Endothelial cell of umbilical vein (primary cell): Measurements from ENCODE around the gene LCMT1. TPM values are rescaled to one million over a fixed set of nuclear protein-coding genes. Genes with fewer than 3 reads are reported as not detected.

Experiments
- BruUV-seq: library from RNA; stranded (reverse); fragments of 400-500 nt; replicated peaks from 2 replicates; lab custom pipeline; 2021; lab: Mats Ljungman, UMichigan
- CTCF ChIA-PET: fragments of 300-600, 350-600 bp; sonication (Branson Sonifier 250); formaldehyde crosslinking; loops from one replicate; lab custom pipeline; 2021; ENCODE audit warnings: antibody characterized with exemption, inconsistent platforms; lab: Charles Lee
- POLR2A ChIA-PET: fragments of 300-600, 350-600 bp; sonication (Branson Sonifier 250); formaldehyde crosslinking; loops from one replicate; lab custom pipeline; 2021; ENCODE audit warnings: antibody characterized with exemption, inconsistent platforms; lab: Charles Lee
- DNase-seq: peaks from one replicate; pipeline ENCODE4 v3.0.0-alpha.2; 2011; ENCODE audit warnings: low read depth, low spot score
- FAIRE-seq: peaks from 2 replicates; lab custom pipeline; 2011; peaks lifted over from hg19 to GRCh38; lab: Jason Lieb, UNC
- H2AFZ ChIP-seq: 2 replicates; pipeline ENCODE4 v1.6.0; 2012; ENCODE audit warnings: low read depth, low read length, control low read depth, inconsistent platforms
- H3K27ac ChIP-seq: 2 replicates; pipeline ENCODE4 v1.5.1; 2011; ENCODE audit warnings: low read depth, mild to moderate bottlenecking, control low read depth, low read length, moderate library complexity; ENCODE audit not compliant: insufficient read depth
- H3K27me3 ChIP-seq, 2 experiments: 2 replicates each; pipeline versions ENCODE4 v1.6.0 to v1.6.1; 2011; ENCODE audit warnings: low read length in 2 of 2, mixed read lengths in 1 of 2; ENCODE audit not compliant: control insufficient read depth in 2 of 2, insufficient read depth in 2 of 2
- H3K36me3 ChIP-seq, 2 experiments: 2 replicates in 1 of 2; 3 replicates in 1 of 2; pipeline ENCODE4 v1.5.1; 2011; ENCODE audit warnings: low read length in 2 of 2, mild to moderate bottlenecking in 1 of 2, moderate library complexity in 1 of 2; ENCODE audit not compliant: control insufficient read depth in 2 of 2, insufficient read depth in 2 of 2; ENCODE audit errors: extremely low read depth in 1 of 2
- H3K4me1 ChIP-seq: 3 replicates; pipeline ENCODE4 v1.5.1; 2011; ENCODE audit warnings: mild to moderate bottlenecking, low read length; ENCODE audit not compliant: control insufficient read depth, insufficient read depth; ENCODE audit errors: extremely low read depth
- H3K4me2 ChIP-seq: 2 replicates; pipeline ENCODE4 v1.6.1; 2011; ENCODE audit warnings: low read length, control low read depth, mixed read lengths; ENCODE audit not compliant: insufficient read depth
- H3K4me3 ChIP-seq, 3 experiments: fragments of 200-600 bp in 1 of 3; sonication (generic), shearing (Covaris generic) in 1 of 3; replicated peaks in 1 of 3; 2 replicates each; pipeline ENCODE4 v1.5.1; 2011 to 2016; ENCODE audit warnings: control low read depth in 3 of 3, low read length in 3 of 3, mild to moderate bottlenecking in 2 of 3, inconsistent platforms in 1 of 3, low read depth in 1 of 3, moderate library complexity in 1 of 3; ENCODE audit not compliant: insufficient read depth in 1 of 3
- H3K79me2 ChIP-seq: 2 replicates; pipeline ENCODE4 v1.6.0; 2012; ENCODE audit warnings: low read length, inconsistent platforms; ENCODE audit not compliant: control insufficient read depth, insufficient read depth
- H3K9ac ChIP-seq: replicated peaks from 2 replicates; pipeline ENCODE3; 2011; ENCODE audit warnings: low read length, control low read depth; ENCODE audit not compliant: insufficient read depth; ENCODE audit errors: extremely low read depth
- H3K9me1 ChIP-seq: replicated peaks from 3 replicates; pipeline ENCODE4 v1.6.0; 2011; ENCODE audit warnings: mild to moderate bottlenecking, low read length; ENCODE audit not compliant: control insufficient read depth, insufficient read depth; ENCODE audit errors: extremely low read depth
- H3K9me3 ChIP-seq: replicated peaks from 2 replicates; pipeline ENCODE4 v1.5.1; 2012; ENCODE audit warnings: low read length, inconsistent platforms; ENCODE audit not compliant: control insufficient read depth, insufficient read depth
- H4K20me1 ChIP-seq: replicated peaks from 2 replicates; pipeline ENCODE3; 2011; ENCODE audit warnings: mild to moderate bottlenecking, low read length; ENCODE audit not compliant: control insufficient read depth, insufficient read depth; ENCODE audit errors: extremely low read depth
- EZH2 ChIP-seq: IDR thresholded peaks from 2 replicates; pipeline ENCODE4 v1.6.1; 2012; ENCODE audit warnings: borderline replicate concordance, low read depth, mild to moderate bottlenecking, moderate library complexity, low read length, inconsistent platforms; ENCODE audit not compliant: severe bottlenecking
- FOS ChIP-seq: IDR thresholded peaks from 2 replicates; pipeline ENCODE4 v1.6.1; 2011; ENCODE audit warnings: mild to moderate bottlenecking, low read length, moderate library complexity, borderline replicate concordance; ENCODE audit not compliant: insufficient read depth
- GATA2 ChIP-seq: IDR thresholded peaks from 2 replicates; pipeline ENCODE4 v1.7.0; 2011; ENCODE audit warnings: low read depth, mild to moderate bottlenecking, moderate library complexity, mixed read lengths, low read length; ENCODE audit not compliant: insufficient read length, insufficient read depth
- JUN ChIP-seq: IDR thresholded peaks from 2 replicates; pipeline ENCODE4 v1.6.1; 2011; ENCODE audit warnings: borderline replicate concordance, low read depth; ENCODE audit not compliant: insufficient read length, insufficient read depth
- MYC ChIP-seq: IDR thresholded peaks from one replicate; pipeline ENCODE4 v1.6.1; 2011; ENCODE audit warnings: mild to moderate bottlenecking, low read depth, low read length
- POLR2A ChIP-seq: IDR thresholded peaks from 2 replicates; pipeline ENCODE4 v1.6.1; 2012; ENCODE audit warnings: low read depth, mild to moderate bottlenecking, control low read depth, low read length
- POLR2AphosphoS5 ChIP-seq: IDR thresholded peaks from 2 replicates; pipeline ENCODE4 v1.6.1; 2012; ENCODE audit warnings: low read depth, mild to moderate bottlenecking, control low read depth, low read length, moderate library complexity; ENCODE audit not compliant: insufficient read depth
- dilution Hi-C: fragments of 300-500 bp; cut with MboI; formaldehyde crosslinking; loops from one replicate; pipeline ENCODE4 v1.15.0; 2019; ENCODE audit warnings: low sequenced_read_pairs; ENCODE audit not compliant: extremely low pct_ligation_motif_present
- intact Hi-C: fragments of 100-400 bp; cut with micrococcal nuclease; formaldehyde crosslinking; loops from one replicate; pipeline ENCODE4 v1.10.0; 2022
- polyA plus RNA-seq, 4 experiments: library from polyadenylated mRNA; depleted of rRNA in 3 of 4; stranded (reverse) in 3 of 4; unstranded in 1 of 4; fragments of >200 nt; gene quantifications; 2 replicates each; pipeline versions ENCODE4 v1.2.1 to v1.2.3, GENCODE V29; 2011 to 2012; ENCODE audit warnings: missing spikeins in 1 of 4
- total RNA-seq: library from RNA; stranded (reverse); gene quantifications from 2 replicates; pipeline ENCODE4 v1.2.3, GENCODE V29; 2021
- TF ChIP-seq, protein P1 (sequence below), 2 donors: IDR thresholded peaks; 1 replicate in 1 of 2; 2 replicates in 1 of 2; pipeline ENCODE4 v1.5.1; 2011; ENCODE audit warnings: low read length in 2 of 2, mild to moderate bottlenecking in 2 of 2, moderate library complexity in 2 of 2, control low read depth in 1 of 2, inconsistent platforms in 1 of 2, low read depth in 1 of 2; ENCODE audit not compliant: insufficient read depth in 1 of 2; ENCODE audit errors: extremely low read depth in 1 of 2
- TF ChIP-seq, protein P2 (sequence below): IDR thresholded peaks from 2 replicates; pipeline ENCODE4 v1.6.1; 2011; ENCODE audit not compliant: insufficient read depth, insufficient read length

Gene LCMT1
- total and polyA plus RNA-seq, 2 donors (not counting 3 experiments of a cell fraction or from before 2014, with no cell fraction given), result 23.5 to 36.2 TPM

DNA sequence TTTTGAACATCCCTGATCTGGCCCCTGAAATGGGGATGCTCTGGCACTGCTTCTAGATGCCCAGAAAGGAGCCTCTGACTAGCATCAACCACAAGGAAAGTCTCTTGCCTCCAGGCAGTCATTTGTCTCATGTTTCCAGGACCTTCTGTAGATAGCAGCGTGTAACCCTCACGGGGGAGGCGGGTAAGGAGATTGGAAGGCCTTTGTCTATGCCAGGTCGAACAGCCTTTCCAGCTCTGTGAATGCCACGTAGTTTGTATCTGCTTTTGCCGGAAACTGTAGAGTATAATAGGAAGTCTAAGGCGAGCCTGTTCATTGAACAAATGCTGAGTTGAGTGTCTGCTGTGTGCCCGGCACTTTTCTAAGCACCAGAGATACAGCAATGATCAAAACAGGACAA lies 61.3 kb downstream of the LCMT1 start:
- no TSS peak for BruUV-seq
- Histone ChIP-seq H3K4me2 (no peak overlapping the region), H3K4me1 (no peaks in the 10 kb centered on the region), H3K9me1 (no peaks in the 10 kb centered on the region), H3K79me2 (no peaks in the 10 kb centered on the region), H3K9me3 (no peaks in the 10 kb centered on the region), H3K27ac (no peak overlapping the region), H3K36me3 (peaks cover 6 to 12% of the 10 kb centered on the region in 2 experiments), H3K4me3 (no peak overlapping the region), H3K27me3 (no peaks in the 10 kb centered on the region), H2AFZ (no peak overlapping the region), H4K20me1 (no peaks in the 10 kb centered on the region), H3K9ac (no peak overlapping the region)
- no peak for FAIRE-seq
- DNase-seq, result no peak
- dilution Hi-C loops, result no loop called here
- CTCF ChIA-PET, result no interaction called here
- POLR2A ChIA-PET, result no interaction called here
- intact Hi-C loops, result no loop called here
- TF ChIP-seq, protein P1, sequence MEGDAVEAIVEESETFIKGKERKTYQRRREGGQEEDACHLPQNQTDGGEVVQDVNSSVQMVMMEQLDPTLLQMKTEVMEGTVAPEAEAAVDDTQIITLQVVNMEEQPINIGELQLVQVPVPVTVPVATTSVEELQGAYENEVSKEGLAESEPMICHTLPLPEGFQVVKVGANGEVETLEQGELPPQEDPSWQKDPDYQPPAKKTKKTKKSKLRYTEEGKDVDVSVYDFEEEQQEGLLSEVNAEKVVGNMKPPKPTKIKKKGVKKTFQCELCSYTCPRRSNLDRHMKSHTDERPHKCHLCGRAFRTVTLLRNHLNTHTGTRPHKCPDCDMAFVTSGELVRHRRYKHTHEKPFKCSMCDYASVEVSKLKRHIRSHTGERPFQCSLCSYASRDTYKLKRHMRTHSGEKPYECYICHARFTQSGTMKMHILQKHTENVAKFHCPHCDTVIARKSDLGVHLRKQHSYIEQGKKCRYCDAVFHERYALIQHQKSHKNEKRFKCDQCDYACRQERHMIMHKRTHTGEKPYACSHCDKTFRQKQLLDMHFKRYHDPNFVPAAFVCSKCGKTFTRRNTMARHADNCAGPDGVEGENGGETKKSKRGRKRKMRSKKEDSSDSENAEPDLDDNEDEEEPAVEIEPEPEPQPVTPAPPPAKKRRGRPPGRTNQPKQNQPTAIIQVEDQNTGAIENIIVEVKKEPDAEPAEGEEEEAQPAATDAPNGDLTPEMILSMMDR (IDR thresholded peaks at IDR 0.05; ENCODE audit: extremely low read depth in 1 of 2, insufficient read depth in 1 of 2, low read depth in 1 of 2, low read length in 2 of 2), result no peak
- TF ChIP-seq GATA2, result no peak
- no peak for TF ChIP-seq FOS
- no peak for TF ChIP-seq POLR2AphosphoS5
- TF ChIP-seq JUN, result no peak
- no peak for TF ChIP-seq EZH2
- TF ChIP-seq POLR2A, result no peak
- TF ChIP-seq, protein P2, sequence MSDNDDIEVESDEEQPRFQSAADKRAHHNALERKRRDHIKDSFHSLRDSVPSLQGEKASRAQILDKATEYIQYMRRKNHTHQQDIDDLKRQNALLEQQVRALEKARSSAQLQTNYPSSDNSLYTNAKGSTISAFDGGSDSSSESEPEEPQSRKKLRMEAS, result no peak
- no peak for TF ChIP-seq MYC
